ENCODE measurements around the gene LRRC26.
A peak's percentile ranks its signal among the peaks of the same experiment; 100 is the strongest.

The LRRC26 gene

GRCh38 chr9:137178939-137179630 lies 9.2 kb upstream of the LRRC26 start:
- DNase-seq (ENCODE audit: insufficient read length) (no peak), FAIRE-seq (no peak)
- TF ChIP-seq POLR2AphosphoS5 (IDR thresholded peaks at IDR 0.05; ENCODE audit: low read depth, low read length) = no peak
- no peak for TF ChIP-seq POLR2A (IDR thresholded peaks at IDR 0.05; ENCODE audit: low read depth, low read length)
- no peak for TF ChIP-seq TAF1 (IDR thresholded peaks at IDR 0.05; ENCODE audit: borderline replicate concordance, low read depth, low read length)

- DNase-seq (ENCODE audit: insufficient read length) (no peak), FAIRE-seq (no peak)
- TF ChIP-seq TAF1 (IDR thresholded peaks at IDR 0.05; ENCODE audit: borderline replicate concordance, low read depth, low read length) (no peak), POLR2A (IDR thresholded peaks at IDR 0.05; ENCODE audit: low read depth, low read length) (no peak), POLR2AphosphoS5 (IDR thresholded peaks at IDR 0.05; ENCODE audit: low read depth, low read length) (no peak)
These were observed 8.5 kb upstream of the LRRC26 start for GRCh38 chr9:137178201-137178938.

GRCh38 chr9:137176302-137177182 lies 6.7 kb upstream of the LRRC26 start:
- FAIRE-seq = peak; percentile 77
- TF ChIP-seq POLR2A (IDR thresholded peaks at IDR 0.05; ENCODE audit: low read depth, low read length) (no peak), TAF1 (IDR thresholded peaks at IDR 0.05; ENCODE audit: borderline replicate concordance, low read depth, low read length) (no peak), POLR2AphosphoS5 (IDR thresholded peaks at IDR 0.05; ENCODE audit: low read depth, low read length) (peak; percentile 44; the same call in 1 of the 2 replicates)
- DNase-seq (ENCODE audit: insufficient read length) = no peak

GRCh38 chr9:137175345-137175961 lies 5.6 kb upstream of the LRRC26 start:
- DNase-seq (ENCODE audit: insufficient read length) (no peak), FAIRE-seq (no peak)

GRCh38 chr9:137174722-137175293 lies 5.0 kb upstream of the LRRC26 start:
- DNase-seq (ENCODE audit: insufficient read length) (no peak), FAIRE-seq (no peak)
- TF ChIP-seq POLR2AphosphoS5 (IDR thresholded peaks at IDR 0.05; ENCODE audit: low read depth, low read length) (no peak), TAF1 (IDR thresholded peaks at IDR 0.05; ENCODE audit: borderline replicate concordance, low read depth, low read length) (no peak), POLR2A (IDR thresholded peaks at IDR 0.05; ENCODE audit: low read depth, low read length) (no peak)

More at GRCh38 chr9:137175345-137175961, 5.6 kb upstream of the LRRC26 start:
- TF ChIP-seq POLR2AphosphoS5 (IDR thresholded peaks at IDR 0.05; ENCODE audit: low read depth, low read length) = no peak
- TF ChIP-seq POLR2A (IDR thresholded peaks at IDR 0.05; ENCODE audit: low read depth, low read length) = no peak; the same call in 1 of the 2 replicates
- TF ChIP-seq TAF1 (IDR thresholded peaks at IDR 0.05; ENCODE audit: borderline replicate concordance, low read depth, low read length) = no peak

GRCh38 chr9:137173796-137174664 lies 4.2 kb upstream of the LRRC26 start:
- DNase-seq (ENCODE audit: insufficient read length) (no peak), FAIRE-seq (no peak)
- TF ChIP-seq POLR2A (IDR thresholded peaks at IDR 0.05; ENCODE audit: low read depth, low read length) = no peak
- no peak for TF ChIP-seq TAF1 (IDR thresholded peaks at IDR 0.05; ENCODE audit: borderline replicate concordance, low read depth, low read length)
- no peak for TF ChIP-seq POLR2AphosphoS5 (IDR thresholded peaks at IDR 0.05; ENCODE audit: low read depth, low read length)

GRCh38 chr9:137172901-137173795 lies 3.3 kb upstream of the LRRC26 start:
- DNase-seq (ENCODE audit: insufficient read length) (no peak), FAIRE-seq (no peak)
- TF ChIP-seq TAF1 (IDR thresholded peaks at IDR 0.05; ENCODE audit: borderline replicate concordance, low read depth, low read length) (no peak), POLR2A (IDR thresholded peaks at IDR 0.05; ENCODE audit: low read depth, low read length) (no peak), POLR2AphosphoS5 (IDR thresholded peaks at IDR 0.05; ENCODE audit: low read depth, low read length) (no peak)

- DNase-seq (ENCODE audit: insufficient read length) = no peak
- no peak for TF ChIP-seq POLR2A (IDR thresholded peaks at IDR 0.05; ENCODE audit: low read depth, low read length)
- no peak for TF ChIP-seq POLR2AphosphoS5 (IDR thresholded peaks at IDR 0.05; ENCODE audit: low read depth, low read length)
- TF ChIP-seq TAF1 (IDR thresholded peaks at IDR 0.05; ENCODE audit: borderline replicate concordance, low read depth, low read length) = no peak
- FAIRE-seq = no peak
These were observed 1.5 kb upstream of the LRRC26 start for GRCh38 chr9:137171149-137171900.
